Measurements from ENCODE around the gene OR51I2.

The OR51I2 gene

GRCh38 chr11:5500393-5500801 is 51.3 kb downstream of the OR51I2 start:
- no peak for TF ChIP-seq CTCF (IDR thresholded peaks at IDR 0.05; ENCODE audit: insufficient read depth, low read length, missing control alignments)
- DNase-seq (ENCODE audit: low read depth, low spot score), result no peak
- ChIA-PET POLR2A (no interaction called here), CTCF (no interaction called here)
- no peak overlapping the region for H3K4me3 ChIP-seq (ENCODE audit: low read depth, low read length)

GRCh38 chr11:5504403-5504921 is 55.3 kb downstream of the OR51I2 start:
- CTCF ChIA-PET, result interaction anchor here (1.3 kb wide), 1 partner anchor 49 kb away, joined by 3 read pairs; no protein-coding TSS in a partner anchor
- no peak overlapping the region for H3K4me3 ChIP-seq (ENCODE audit: low read depth, low read length)
- no peak for DNase-seq (ENCODE audit: low read depth, low spot score)
- POLR2A ChIA-PET, result no interaction called here
- TF ChIP-seq CTCF (IDR thresholded peaks at IDR 0.05; ENCODE audit: insufficient read depth, low read length, missing control alignments), result no peak

- ChIA-PET POLR2A (no interaction called here), CTCF (interaction anchor here (1.3 kb wide), 1 partner anchor 48 kb away, joined by 3 read pairs; no protein-coding TSS in a partner anchor)
- TF ChIP-seq CTCF (IDR thresholded peaks at IDR 0.05; ENCODE audit: insufficient read depth, low read length, missing control alignments), result no peak
- no peak overlapping the region for H3K4me3 ChIP-seq (ENCODE audit: low read depth, low read length)
- no peak for DNase-seq (ENCODE audit: low read depth, low spot score)
These were observed 56.4 kb downstream of the OR51I2 start for GRCh38 chr11:5505363-5506048.
